Prostate gland (tissue), 2 donors: ENCODE measurements around the gene GKN2. TPM values are rescaled to one million over a fixed set of nuclear protein-coding genes. Genes with fewer than 3 reads are reported as not detected.

ENCODE experiments used
- DNase-seq: peaks from one replicate; pipeline ENCODE4 v3.0.0-alpha.2; 2019; ENCODE audit warnings: low spot score
- H3K27ac ChIP-seq, 2 donors: fragments of 200-600 bp; sonication (generic); 2 replicates each; pipeline ENCODE4 v1.5.1; 2017 to 2019
- H3K27me3 ChIP-seq: fragments of 200-600 bp; sonication (generic); replicated peaks from 2 replicates; pipeline ENCODE4 v1.5.1; 2019; ENCODE audit not compliant: insufficient read depth
- H3K36me3 ChIP-seq, 2 donors: fragments of 200-600 bp; sonication (generic); 1 replicate in 1 of 2; 2 replicates in 1 of 2; pipeline versions ENCODE4 v1.5.1 to v1.8.1; 2017 to 2019
- H3K4me1 ChIP-seq: fragments of 200-600 bp; sonication (generic); replicated peaks from 2 replicates; pipeline ENCODE4 v1.5.1; 2019
- H3K4me3 ChIP-seq, 2 donors: fragments of 200-600 bp; sonication (generic); 2 replicates each; pipeline ENCODE4 v1.5.1; 2017 to 2019
- H3K9me3 ChIP-seq: fragments of 200-600 bp; sonication (generic); 2 replicates; pipeline ENCODE4 v1.5.1; 2017
- POLR2A ChIP-seq: fragments of 450-650 bp; IDR thresholded peaks from one replicate; pipeline ENCODE4 v1.6.1; 2016; ENCODE audit warnings: antibody characterized with exemption, mild to moderate bottlenecking
- POLR2AphosphoS5 ChIP-seq: sonication (generic); formaldehyde crosslinking; IDR thresholded peaks from one replicate; pipeline ENCODE4 v1.6.1; 2017; ENCODE audit warnings: antibody characterized with exemption
- WGBS: methylation state at CpG from one replicate; pipeline ENCODE4 v1.1.5; 2018; 5-methylcytosine and 5-hydroxymethylcytosine counted together
- intact Hi-C: fragments of 100-400 bp; cut with DNase I; formaldehyde crosslinking; loops from one replicate; pipeline ENCODE4 v1.14.2; 2022
- total RNA-seq, 2 donors: library from RNA; depleted of rRNA; stranded (reverse); fragments of >200 nt; gene quantifications; one replicate each; pipeline ENCODE4 v1.1.0, GENCODE V29; 2016
- TF ChIP-seq, protein P1 (sequence below), 4 experiments: fragments of 200-600 bp in 2 of 4; fragments of 450-650 bp in 2 of 4; sonication (generic) in 2 of 4; IDR thresholded peaks; 1 replicate in 3 of 4; 2 replicates in 1 of 4; pipeline ENCODE4 v1.5.1; 2016 to 2019; ENCODE audit warnings: antibody characterized with exemption in 4 of 4, mild to moderate bottlenecking in 2 of 4, moderate library complexity in 2 of 4

Gene GKN2
- total RNA-seq, 2 donors from 2014 or later: not detected

DNA sequence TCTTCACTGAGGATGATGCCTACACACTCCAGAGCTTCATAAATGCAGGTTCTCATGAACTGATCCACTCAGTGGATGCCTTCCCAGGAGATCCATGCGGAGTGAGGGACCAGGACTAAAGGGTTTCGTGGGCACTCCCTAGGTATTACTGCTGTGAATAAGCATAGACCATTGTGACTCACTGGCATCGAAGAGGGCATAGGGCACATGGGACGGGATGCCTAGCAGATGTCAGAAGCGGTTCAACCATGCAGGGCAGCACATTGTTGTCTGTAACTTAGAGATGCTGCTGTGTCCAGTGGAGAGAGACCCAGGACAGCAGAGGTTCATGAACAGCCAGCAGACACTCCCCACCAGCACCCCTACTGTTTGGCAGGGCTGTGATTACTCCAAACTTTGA is 17.2 kb downstream of the GKN2 start:
- TF ChIP-seq POLR2AphosphoS5 (no peak), POLR2A (no peak)
- TF ChIP-seq, protein P1, sequence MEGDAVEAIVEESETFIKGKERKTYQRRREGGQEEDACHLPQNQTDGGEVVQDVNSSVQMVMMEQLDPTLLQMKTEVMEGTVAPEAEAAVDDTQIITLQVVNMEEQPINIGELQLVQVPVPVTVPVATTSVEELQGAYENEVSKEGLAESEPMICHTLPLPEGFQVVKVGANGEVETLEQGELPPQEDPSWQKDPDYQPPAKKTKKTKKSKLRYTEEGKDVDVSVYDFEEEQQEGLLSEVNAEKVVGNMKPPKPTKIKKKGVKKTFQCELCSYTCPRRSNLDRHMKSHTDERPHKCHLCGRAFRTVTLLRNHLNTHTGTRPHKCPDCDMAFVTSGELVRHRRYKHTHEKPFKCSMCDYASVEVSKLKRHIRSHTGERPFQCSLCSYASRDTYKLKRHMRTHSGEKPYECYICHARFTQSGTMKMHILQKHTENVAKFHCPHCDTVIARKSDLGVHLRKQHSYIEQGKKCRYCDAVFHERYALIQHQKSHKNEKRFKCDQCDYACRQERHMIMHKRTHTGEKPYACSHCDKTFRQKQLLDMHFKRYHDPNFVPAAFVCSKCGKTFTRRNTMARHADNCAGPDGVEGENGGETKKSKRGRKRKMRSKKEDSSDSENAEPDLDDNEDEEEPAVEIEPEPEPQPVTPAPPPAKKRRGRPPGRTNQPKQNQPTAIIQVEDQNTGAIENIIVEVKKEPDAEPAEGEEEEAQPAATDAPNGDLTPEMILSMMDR (IDR thresholded peaks at IDR 0.05): no peak
- H3K36me3 ChIP-seq: no peaks in the 10 kb centered on the region
- no peak overlapping the region for H3K27ac ChIP-seq
- H3K4me1 ChIP-seq: no peaks in the 10 kb centered on the region
- no peak overlapping the region for H3K4me3 ChIP-seq
- 98% methylated on average over 5 of the region's 5 CpGs for WGBS
- intact Hi-C loops: no loop called here
- no peak for DNase-seq
- no peaks in the 10 kb centered on the region for H3K27me3 ChIP-seq
- H3K9me3 ChIP-seq: no peaks in the 10 kb centered on the region

DNA sequence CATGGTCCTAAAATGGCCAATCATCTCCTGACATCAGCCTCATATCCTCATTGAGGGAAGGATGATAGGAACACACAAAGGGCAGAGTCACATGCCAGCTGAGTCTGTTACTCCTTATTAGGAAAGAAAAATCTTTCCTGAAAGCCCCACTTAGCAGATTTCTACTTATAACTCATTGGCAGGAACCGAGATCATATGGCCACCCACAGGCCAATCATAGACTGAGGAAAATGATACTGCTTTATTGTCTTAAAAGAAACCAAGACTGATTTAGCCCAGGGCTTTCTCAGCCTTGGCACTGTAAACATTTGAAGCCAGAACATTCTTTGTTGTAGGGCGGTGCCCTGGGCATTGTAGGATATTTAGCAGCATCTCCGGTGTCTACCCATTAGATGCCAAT is 18.7 kb downstream of the GKN2 start:
- intact Hi-C loops: no loop called here
- no peak overlapping the region for H3K4me3 ChIP-seq
- no peak for TF ChIP-seq POLR2AphosphoS5
- no peak for TF ChIP-seq POLR2A
- TF ChIP-seq, protein P1 (IDR thresholded peaks at IDR 0.05): no peak
- no peaks in the 10 kb centered on the region for H3K4me1 ChIP-seq
- no peaks in the 10 kb centered on the region for H3K36me3 ChIP-seq
- H3K27me3 ChIP-seq: no peaks in the 10 kb centered on the region
- WGBS: 85% methylated on average over 3 of the region's 3 CpGs
- no peaks in the 10 kb centered on the region for H3K9me3 ChIP-seq
- no peak for DNase-seq
- no peak overlapping the region for H3K27ac ChIP-seq

DNA sequence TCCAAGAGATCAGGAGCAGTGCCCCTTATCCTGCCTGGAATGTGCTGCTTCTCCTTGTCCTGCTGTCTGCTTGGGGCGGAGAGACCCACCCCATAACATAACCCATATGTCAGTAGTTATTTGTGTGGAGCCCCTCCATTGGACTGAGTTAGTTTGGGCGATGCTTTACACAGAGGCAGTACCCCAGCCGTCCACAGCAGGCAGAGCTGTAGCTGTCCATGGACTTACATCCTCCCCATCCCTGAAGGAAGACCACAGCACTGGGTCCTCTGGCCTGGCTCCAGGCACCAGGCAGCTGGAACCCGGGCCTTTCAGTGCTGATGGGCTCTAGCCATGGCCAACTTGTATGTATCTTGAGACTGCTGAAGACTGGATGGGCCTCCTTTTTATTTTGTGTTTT is 20.3 kb downstream of the GKN2 start:
- intact Hi-C loops: no loop called here
- Histone ChIP-seq H3K4me3 (no peak overlapping the region), H3K36me3 (no peaks in the 10 kb centered on the region), H3K4me1 (no peaks in the 10 kb centered on the region), H3K9me3 (no peaks in the 10 kb centered on the region), H3K27ac (no peak overlapping the region), H3K27me3 (no peaks in the 10 kb centered on the region)
- WGBS: 98% methylated on average over 4 of the region's 4 CpGs
- no peak for DNase-seq
- no peak for TF ChIP-seq POLR2AphosphoS5
- TF ChIP-seq POLR2A: no peak
- TF ChIP-seq, protein P1 (IDR thresholded peaks at IDR 0.05): no peak

DNA sequence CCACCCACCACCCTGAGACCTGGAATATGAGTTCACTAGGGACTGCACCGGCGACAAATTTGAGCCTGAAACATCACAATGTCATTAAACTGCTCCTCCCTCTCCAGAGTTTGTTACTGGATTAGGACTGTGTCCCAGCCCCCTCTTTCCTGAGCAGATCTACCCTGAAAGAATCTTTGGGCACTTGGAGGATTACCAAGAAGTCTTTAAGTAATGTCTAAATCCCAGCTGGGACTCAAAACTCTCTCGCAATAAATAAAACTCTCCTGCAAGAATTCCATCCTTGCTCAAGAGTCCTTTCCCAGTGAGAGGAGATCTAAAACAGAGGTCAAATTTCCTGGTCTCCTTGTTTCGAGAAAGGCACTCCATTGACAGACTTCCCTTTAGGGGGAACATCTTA is 20.9 kb downstream of the GKN2 start:
- WGBS: 54% methylated on average over 4 of the region's 4 CpGs
- H3K36me3 ChIP-seq: no peaks in the 10 kb centered on the region
- no peak overlapping the region for H3K27ac ChIP-seq
- no peak for DNase-seq
- no peak overlapping the region for H3K4me3 ChIP-seq
- H3K4me1 ChIP-seq: no peaks in the 10 kb centered on the region
- no peaks in the 10 kb centered on the region for H3K9me3 ChIP-seq
- intact Hi-C loops: no loop called here
- H3K27me3 ChIP-seq: no peaks in the 10 kb centered on the region
- TF ChIP-seq, protein P1 (IDR thresholded peaks at IDR 0.05): no peak
- no peak for TF ChIP-seq POLR2AphosphoS5
- TF ChIP-seq POLR2A: no peak

DNA sequence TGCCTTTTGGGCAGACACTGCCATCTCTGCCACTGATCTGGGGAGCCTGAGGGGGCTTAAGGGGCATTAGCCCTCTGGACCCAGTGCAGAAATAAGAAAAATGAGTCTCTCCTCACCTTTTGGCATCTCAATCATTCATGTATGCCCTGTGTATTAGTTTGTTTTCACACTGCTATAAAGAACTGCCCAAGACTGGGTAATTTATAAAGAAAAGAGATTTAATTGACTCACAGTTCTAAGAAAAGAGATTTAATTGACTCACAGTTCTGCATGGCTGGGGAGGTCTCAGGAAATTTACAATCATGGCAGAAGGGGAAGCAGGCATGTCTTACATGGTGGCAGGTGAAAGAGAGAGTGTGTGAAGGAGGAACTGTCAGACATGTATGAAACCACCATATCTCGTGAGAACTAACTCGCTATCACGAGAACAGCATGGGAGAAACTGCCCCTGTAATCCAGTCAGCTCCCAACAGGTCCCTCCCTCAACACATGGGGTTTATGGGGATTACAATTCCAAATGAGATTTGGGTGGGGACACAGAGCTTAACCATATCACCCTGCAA is 21.5 kb downstream of the GKN2 start:
- Histone ChIP-seq H3K9me3 (no peaks in the 10 kb centered on the region), H3K36me3 (no peaks in the 10 kb centered on the region), H3K4me3 (no peak overlapping the region), H3K27me3 (no peaks in the 10 kb centered on the region), H3K27ac (no peak overlapping the region), H3K4me1 (no peaks in the 10 kb centered on the region)
- TF ChIP-seq POLR2AphosphoS5: no peak
- TF ChIP-seq POLR2A: no peak
- TF ChIP-seq, protein P1 (IDR thresholded peaks at IDR 0.05): no peak
- no peak for DNase-seq
- intact Hi-C loops: no loop called here
- WGBS: 92% methylated on average over 3 of the region's 3 CpGs
